Heart right ventricle (tissue), 16 donors: ENCODE measurements around the gene LOXL1. TPM values are rescaled to one million over a fixed set of nuclear protein-coding genes. Genes with fewer than 3 reads are reported as not detected.

ENCODE experiments used
- ATAC-seq, 8 donors: fragments of 200-7000 bp; cut with Tn5 transposase; one replicate each; pipeline ENCODE4 v1.9.1; 2020; ENCODE audit warnings: mild to moderate bottlenecking in 8 of 8, moderate library complexity in 8 of 8, moderate number of reproducible peaks in 1 of 8
- DNase-seq, 2 donors: peaks; one replicate each; pipeline ENCODE4 v3.0.0-alpha.2; 2020
- H3K27ac ChIP-seq, 10 donors: fragments of 200-600 bp; sonication (generic) in 2 of 10; one replicate each; pipeline versions ENCODE4 v1.5.0 to v1.8.0; 2020 to 2022; ENCODE audit warnings: mild to moderate bottlenecking in 3 of 10
- H3K27me3 ChIP-seq, 7 donors: fragments of 200-600 bp; one replicate each; pipeline ENCODE4 v1.8.0; 2021 to 2022; ENCODE audit warnings: mild to moderate bottlenecking in 2 of 7
- H3K36me3 ChIP-seq, 9 donors: fragments of 200-600 bp; sonication (generic) in 1 of 9; one replicate each; pipeline versions ENCODE4 v1.5.0 to v1.8.0; 2020 to 2022; ENCODE audit warnings: mild to moderate bottlenecking in 2 of 9
- H3K4me1 ChIP-seq, 9 donors: fragments of 200-600 bp; sonication (generic) in 1 of 9; one replicate each; pipeline versions ENCODE4 v1.5.0 to v1.8.0; 2020 to 2022; ENCODE audit warnings: mild to moderate bottlenecking in 4 of 9
- H3K4me3 ChIP-seq, 10 donors: fragments of 200-600 bp; sonication (generic) in 2 of 10; one replicate each; pipeline versions ENCODE4 v1.5.0 to v1.8.0; 2020 to 2022; ENCODE audit warnings: mild to moderate bottlenecking in 7 of 10, moderate library complexity in 2 of 10
- H3K9me3 ChIP-seq, 11 donors: fragments of 200-600 bp in 10 of 11; sonication (generic) in 2 of 11; one replicate each; pipeline versions ENCODE4 v1.5.0 to v1.8.0; 2013 to 2022; ENCODE audit warnings: mild to moderate bottlenecking in 2 of 11, control low read depth in 1 of 11, moderate library complexity in 1 of 11
- CTCF ChIP-seq, 9 donors: fragments of 200-600 bp; sonication (generic) in 2 of 9; IDR thresholded peaks; one replicate each; pipeline versions ENCODE4 v1.5.0 to v1.8.0; 2021 to 2022; ENCODE audit warnings: antibody characterized with exemption in 9 of 9, mild to moderate bottlenecking in 5 of 9, moderate library complexity in 1 of 9
- WGBS, 2 donors: extraction: QIAGEN DNeasy Blood & Tissue Kit; methylation state at CpG; one replicate each; pipeline ENCODE4 v1.1.7; 2013; ENCODE audit warnings: inconsistent platforms in 1 of 2; 5-methylcytosine and 5-hydroxymethylcytosine counted together
- intact Hi-C, 10 donors: fragments of 100-400 bp; cut with DNase I; formaldehyde crosslinking; loops; one replicate each; pipeline versions ENCODE4 v1.11.1 to v1.14.2; 2022
- polyA plus RNA-seq, 2 donors: library from polyadenylated mRNA; stranded (reverse); fragments of 200-250 nt; gene quantifications; one replicate each; pipeline ENCODE4 v1.2.3, GENCODE V29; 2013
- total RNA-seq, 10 donors: library from RNA; stranded (reverse); fragmentation: NEBNext Ultra II Directional in 3 of 10; extraction: Animal tissue kit (Norgen Biotek cat#: 25700) in 3 of 10; gene quantifications; one replicate each; pipeline versions ENCODE4 v1.2.1 to v1.2.4, GENCODE V29; 2021 to 2023
- donor health status: Arrhythmogenic right ventricular cardiomyopathy.
- donor health status: ischemic (EF 13 %, LVEDD 7.1; RV severe dilation, severe dysfunction).
- donor health status: healthy with polysubstance abuse.
- donor health status: DM: no; HTN: yes; CAD: no.
- donor health status: DM: no; HTN: no; CAD: no.
- donor health status: ischemic (EF 25% LVEDD 6.9; RV normal size, moderate dysfunction).
- donor health status: ischemic (EF 25% LVEDD 5.7; RV mildly dilated, moderate dysfunction).
- donor health status: healthy.
- donor health status: DM: yes; HTN: yes; CAD: no.
- donor health status: Ischemic cardiomyopathy.
- donor health status: ischemic (EF 35%, LVEDD 5.7; RV mildly dilated, moderate dysfunction).
- donor health status: nonischemic (EF 11% LVEDD 7.7; RV severe dilation, severe dysfunction).
- donor health status: DM: yes; HTN: yes; CAD: no.
- donor health status: PGD.
- donor health status: ischemic (EF 29% LVEDD 5.4; RV normal size, mild dysfunction).
- donor health status: nonischemic (EF 23%, LVEDD 6.1; RV moderate dilation, normal function).

LOXL1 gene
- total and polyA plus RNA-seq, 12 donors, result 11.2 to 66.6 (median 27.8) TPM

- H3K4me3 ChIP-seq, result peak within 1 kb of the TSS; percentile 74 to 92 (median 83)
- no peaks in the 10 kb centered on the region for H3K9me3 ChIP-seq
- DNase-seq, result peak; percentile 95 to 98
- ATAC-seq, result peak; percentile 84 to 91 (median 88)
- H3K4me1 ChIP-seq, result peaks cover 28 to 87% (median 80%) of the 10 kb centered on the region in 9 donors
- peak in 1 of 9 donors; percentile 11 for TF ChIP-seq CTCF (IDR thresholded peaks at IDR 0.05)
- intact Hi-C loops, result loop anchor here in 2 of 10 donors (5.0 to 10.0 kb wide), 2 partner anchors 43 to 50 kb away; no protein-coding TSS in a partner anchor
- peaks cover 0 to 20% (median 16%) of the 10 kb centered on the region in 9 donors for H3K36me3 ChIP-seq
- WGBS, 2 donors, result 0 to 1% methylated on average over 27 of the region's 27 CpGs
- peak within 1 kb of the TSS; percentile 86 to 100 (median 95) for H3K27ac ChIP-seq
- no peaks in the 10 kb centered on the region for H3K27me3 ChIP-seq
These were observed 68.2 kb downstream of the LOXL1 start, which contains the start of gene PML for GRCh38 chr15:73994413-73994883. Gene PML, plus strand, starts transcription at chr15:73994716. Its CDS starts 97 bp downstream, at chr15:73994813.

- Histone ChIP-seq H3K4me1 (peaks cover 28 to 87% (median 79%) of the 10 kb centered on the region in 9 donors), H3K27ac (peak overlapping the region; percentile 86 to 100 (median 95)), H3K4me3 (peak overlapping the region; percentile 74 to 92 (median 83)), H3K9me3 (no peaks in the 10 kb centered on the region), H3K36me3 (peaks cover 0 to 26% (median 19%) of the 10 kb centered on the region in 9 donors), H3K27me3 (no peaks in the 10 kb centered on the region)
- WGBS, 2 donors, result 1% methylated on average over 18 of the region's 18 CpGs
- no peak for TF ChIP-seq CTCF (IDR thresholded peaks at IDR 0.05)
- intact Hi-C loops, result loop anchor here in 2 of 10 donors (5.0 to 10.0 kb wide), 2 partner anchors 42 to 50 kb away; no protein-coding TSS in a partner anchor
- DNase-seq (peak in 1 of 2 donors; percentile 35), ATAC-seq (peak in 5 of 8 donors; percentile 3 to 6 (median 4))
These were observed 68.8 kb downstream of the LOXL1 start for GRCh38 chr15:73994912-73995622.

- Histone ChIP-seq H3K27me3 (no peaks in the 10 kb centered on the region), H3K9me3 (no peaks in the 10 kb centered on the region), H3K27ac (peak overlapping the region; percentile 66 to 100 (median 95)), H3K4me3 (peak overlapping the region; percentile 74 to 92 (median 83)), H3K4me1 (peaks cover 17 to 87% (median 79%) of the 10 kb centered on the region in 9 donors), H3K36me3 (peaks cover 0 to 38% (median 19%) of the 10 kb centered on the region in 9 donors)
- 39 to 45% methylated on average over 2 of the region's 2 CpGs for WGBS, 2 donors
- intact Hi-C loops, result loop anchor here in 1 of 10 donors (10.0 kb wide), 1 partner anchor 49 kb away; no protein-coding TSS in a partner anchor
- DNase-seq (no peak), ATAC-seq (no peak)
- TF ChIP-seq CTCF (IDR thresholded peaks at IDR 0.05), result no peak
These were observed 70.0 kb downstream of the LOXL1 start for GRCh38 chr15:73996267-73996666.

GRCh38 chr15:73996939-73997338 lies 70.7 kb downstream of the LOXL1 start:
- Histone ChIP-seq H3K27ac (peak overlapping the region in 9 of 10 donors; percentile 2 to 100 (median 95)), H3K36me3 (peaks cover 0 to 45% (median 20%) of the 10 kb centered on the region in 9 donors), H3K4me3 (peak overlapping the region in 9 of 10 donors; percentile 80 to 92 (median 83)), H3K4me1 (peaks cover 17 to 87% (median 80%) of the 10 kb centered on the region in 9 donors), H3K27me3 (no peaks in the 10 kb centered on the region), H3K9me3 (no peaks in the 10 kb centered on the region)
- ATAC-seq (no peak), DNase-seq (peak in 1 of 2 donors; percentile 44)
- WGBS, 2 donors, result 35 to 55% methylated on average over 5 of the region's 5 CpGs
- TF ChIP-seq CTCF (IDR thresholded peaks at IDR 0.05), result no peak
- intact Hi-C loops, result loop anchor here in 1 of 10 donors (10.0 kb wide), 1 partner anchor 48 kb away; no protein-coding TSS in a partner anchor
